IPS-NIHi7 (cell line): Measurements from ENCODE around the gene IFIT3.

Experiments used
- DNase-seq: peaks from one replicate; pipeline ENCODE4 v3.0.0; 2012; ENCODE audit warnings: mixed read lengths; ENCODE audit errors: extremely low spot score

The IFIT3 gene

DNA sequence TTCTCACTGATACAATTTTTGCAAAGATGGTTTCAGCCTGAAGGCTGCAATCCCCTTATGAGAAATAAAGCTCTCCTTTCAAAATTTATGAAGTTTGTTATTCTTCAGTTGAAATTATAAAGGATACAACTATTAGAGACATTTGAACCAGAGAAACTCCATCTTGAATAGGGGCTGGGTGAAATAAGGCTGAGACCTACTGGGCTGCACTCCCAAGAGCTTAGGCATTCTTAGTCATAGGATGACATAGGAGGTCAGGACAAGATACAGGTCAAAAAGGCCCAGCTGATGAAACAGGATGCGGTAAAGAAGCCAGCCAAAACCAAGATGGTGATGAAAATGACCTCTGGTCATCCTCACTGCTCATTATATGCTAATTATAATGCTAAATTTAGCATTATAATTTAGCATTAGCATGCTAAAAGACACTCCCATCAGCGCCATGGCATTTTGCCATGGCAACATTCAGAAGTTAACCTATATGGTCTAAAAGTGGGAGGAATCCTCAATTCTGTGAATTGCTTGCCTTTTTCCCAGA, 27.7 kb downstream of the IFIT3 start:
- no peak for DNase-seq

DNA sequence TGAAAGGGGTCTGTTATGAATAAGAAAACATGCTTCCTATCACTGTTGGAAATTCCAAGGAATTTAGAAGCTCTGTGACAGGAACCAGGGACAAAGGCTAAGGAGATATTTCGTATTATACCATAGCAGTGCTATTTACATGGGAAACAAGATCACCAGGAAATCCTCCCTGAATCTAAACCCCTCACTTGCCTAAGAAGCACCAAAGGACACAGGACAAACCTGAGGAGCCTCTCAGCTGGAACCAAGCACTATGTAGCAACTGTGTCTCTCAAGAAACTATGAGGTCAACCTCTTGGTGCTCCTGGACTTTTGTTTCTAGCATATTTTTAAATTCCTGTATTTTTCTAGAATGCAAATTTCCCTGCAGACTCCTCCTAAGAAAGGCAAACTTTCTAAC, 29.3 kb downstream of the IFIT3 start:
- no peak for DNase-seq

DNA sequence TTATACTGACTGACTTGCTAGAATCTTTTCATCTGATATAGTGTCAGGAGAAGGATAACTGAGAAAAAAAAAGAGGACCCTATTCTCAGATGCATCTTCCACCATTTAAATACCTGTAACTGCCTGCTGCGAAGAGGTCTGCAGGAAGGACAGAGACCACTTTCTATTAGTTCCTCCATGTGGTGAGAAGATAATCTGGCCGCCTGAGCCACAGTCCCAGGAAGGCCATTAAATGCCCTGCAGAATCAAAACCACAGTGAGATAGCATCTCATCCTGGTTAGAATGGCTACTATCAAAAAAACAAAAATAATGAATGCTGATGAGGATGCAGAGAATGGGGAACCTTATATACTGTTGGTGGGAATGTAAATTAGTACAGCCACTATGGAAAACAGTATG, 30.2 kb downstream of the IFIT3 start:
- no peak for DNase-seq

DNA sequence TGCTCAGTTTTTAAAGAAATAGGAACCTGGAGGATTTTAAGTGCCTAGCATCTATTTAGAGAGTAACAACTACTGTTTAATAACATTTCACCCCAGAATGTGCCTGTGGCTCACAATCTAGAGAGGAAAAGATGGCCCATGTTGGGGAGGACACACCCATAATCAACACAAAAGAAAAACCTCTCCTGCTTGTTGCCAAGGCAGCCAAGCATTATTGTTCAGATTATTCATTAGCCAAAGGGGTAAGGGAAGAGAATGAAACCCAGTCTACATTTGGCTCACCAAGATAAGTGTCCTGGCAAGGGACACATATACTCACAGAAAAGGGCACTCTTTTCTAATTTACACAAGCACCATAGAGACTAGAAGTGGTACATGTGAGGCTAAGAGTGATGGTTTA, 32.4 kb downstream of the IFIT3 start:
- DNase-seq, result no peak

DNA sequence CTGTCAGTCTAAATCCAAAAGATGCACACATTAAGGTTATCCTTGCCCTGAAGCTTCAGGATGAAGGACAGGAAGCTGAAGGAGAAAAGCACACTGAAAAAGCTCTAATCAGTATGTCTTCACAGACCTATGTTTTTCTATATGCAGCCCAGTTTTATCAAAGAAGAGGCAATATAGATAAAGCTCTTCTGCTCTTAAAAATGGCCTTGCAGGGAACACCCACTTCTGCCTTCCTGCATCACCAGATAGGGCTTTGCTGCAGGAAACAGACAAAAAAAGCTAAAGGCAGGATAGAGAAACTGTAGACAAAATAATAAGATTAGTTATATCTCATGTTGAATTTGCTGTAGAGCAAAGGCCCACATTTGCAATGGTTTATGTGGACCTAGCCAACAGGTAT, 35.1 kb downstream of the IFIT3 start:
- no peak for DNase-seq

DNA sequence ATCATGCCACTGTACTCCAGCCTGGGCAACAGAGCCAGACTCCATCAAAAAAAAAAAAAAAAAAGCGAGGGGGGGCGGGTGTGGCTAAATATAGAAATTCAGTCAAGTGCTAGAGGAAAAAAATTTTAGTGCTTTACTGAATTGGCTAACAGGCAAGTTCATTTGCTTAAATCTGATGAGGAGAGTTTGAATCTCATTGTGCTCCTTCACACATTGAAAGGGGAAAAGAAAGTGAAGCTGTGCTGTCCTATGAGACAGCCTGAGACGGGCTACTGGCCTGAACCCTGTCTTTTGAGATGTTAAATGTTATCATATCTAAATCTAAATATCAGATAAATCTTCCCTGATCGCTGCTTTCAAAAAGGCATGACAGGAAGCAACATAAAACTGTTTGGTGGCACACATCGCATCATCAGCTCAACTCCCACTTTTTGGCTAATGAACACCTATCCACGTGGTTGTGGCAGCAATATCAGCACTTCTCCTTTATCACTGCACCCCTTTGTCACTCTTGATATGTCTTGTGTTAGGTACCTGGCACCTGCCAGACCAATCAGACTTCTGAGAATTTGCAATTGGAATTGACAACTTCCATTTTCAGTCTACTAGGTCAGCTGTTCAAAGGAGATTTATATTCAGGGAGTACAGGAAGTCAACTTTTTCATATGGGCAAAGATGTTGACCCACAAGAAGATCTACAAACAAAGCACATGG, 36.1 kb downstream of the IFIT3 start:
- DNase-seq, result no peak

DNA sequence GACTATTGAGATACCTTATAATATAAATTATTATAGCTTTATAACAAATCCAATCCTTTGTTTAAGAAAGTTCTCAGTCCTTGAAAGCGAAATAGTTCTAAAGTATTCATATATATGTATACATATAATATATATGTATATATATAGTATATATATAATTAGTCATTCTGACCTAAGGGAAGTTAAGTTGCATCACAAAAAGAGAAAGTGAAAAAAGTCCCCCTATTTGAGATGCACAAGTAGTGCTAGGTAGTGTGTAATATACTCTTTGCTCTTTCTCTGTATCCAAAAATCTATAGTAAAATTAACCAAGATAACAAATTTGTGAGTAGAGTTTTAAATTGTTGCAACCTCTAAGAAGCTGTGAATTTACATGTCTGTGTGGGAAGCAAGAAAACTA, 36.7 kb downstream of the IFIT3 start:
- DNase-seq, result no peak

DNA sequence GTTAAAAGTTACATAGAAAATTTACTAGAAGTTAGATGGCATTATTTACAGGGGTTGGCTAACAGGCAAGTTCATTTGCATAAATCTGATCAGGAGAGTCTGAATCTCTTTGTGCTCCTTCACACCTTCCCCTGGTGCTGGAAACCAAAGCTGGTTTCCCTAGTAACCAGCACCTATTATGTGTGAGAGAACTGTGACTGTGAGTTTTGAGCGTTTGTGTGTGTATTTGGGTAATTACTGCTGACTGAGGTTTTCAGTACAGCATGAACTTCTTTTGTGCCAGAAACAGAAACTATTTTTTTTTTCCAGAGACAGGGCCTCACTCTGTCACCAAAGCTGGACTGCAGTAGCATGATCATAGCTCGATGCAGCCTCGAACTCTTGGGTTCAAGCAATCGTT, 39.7 kb downstream of the IFIT3 start:
- DNase-seq, result no peak

DNA sequence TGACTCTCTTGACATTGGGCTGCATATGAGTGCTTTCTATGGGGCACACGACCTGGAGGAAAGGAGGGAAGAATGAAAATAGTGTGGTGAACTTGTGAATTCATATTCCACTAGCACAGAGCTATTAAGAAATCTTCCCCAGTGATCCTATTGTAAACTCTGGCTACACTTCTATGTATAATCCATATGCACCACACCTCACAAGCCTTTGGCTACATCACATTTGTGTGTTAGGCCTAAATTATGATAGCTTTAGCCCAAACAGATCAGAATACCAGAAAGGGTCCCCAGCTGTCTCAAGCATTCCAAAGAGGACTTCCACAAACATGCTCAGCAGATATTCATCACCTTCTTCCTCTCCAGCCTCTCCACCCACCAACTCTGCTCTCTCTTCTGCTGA, 40.3 kb downstream of the IFIT3 start:
- DNase-seq, result no peak

DNA sequence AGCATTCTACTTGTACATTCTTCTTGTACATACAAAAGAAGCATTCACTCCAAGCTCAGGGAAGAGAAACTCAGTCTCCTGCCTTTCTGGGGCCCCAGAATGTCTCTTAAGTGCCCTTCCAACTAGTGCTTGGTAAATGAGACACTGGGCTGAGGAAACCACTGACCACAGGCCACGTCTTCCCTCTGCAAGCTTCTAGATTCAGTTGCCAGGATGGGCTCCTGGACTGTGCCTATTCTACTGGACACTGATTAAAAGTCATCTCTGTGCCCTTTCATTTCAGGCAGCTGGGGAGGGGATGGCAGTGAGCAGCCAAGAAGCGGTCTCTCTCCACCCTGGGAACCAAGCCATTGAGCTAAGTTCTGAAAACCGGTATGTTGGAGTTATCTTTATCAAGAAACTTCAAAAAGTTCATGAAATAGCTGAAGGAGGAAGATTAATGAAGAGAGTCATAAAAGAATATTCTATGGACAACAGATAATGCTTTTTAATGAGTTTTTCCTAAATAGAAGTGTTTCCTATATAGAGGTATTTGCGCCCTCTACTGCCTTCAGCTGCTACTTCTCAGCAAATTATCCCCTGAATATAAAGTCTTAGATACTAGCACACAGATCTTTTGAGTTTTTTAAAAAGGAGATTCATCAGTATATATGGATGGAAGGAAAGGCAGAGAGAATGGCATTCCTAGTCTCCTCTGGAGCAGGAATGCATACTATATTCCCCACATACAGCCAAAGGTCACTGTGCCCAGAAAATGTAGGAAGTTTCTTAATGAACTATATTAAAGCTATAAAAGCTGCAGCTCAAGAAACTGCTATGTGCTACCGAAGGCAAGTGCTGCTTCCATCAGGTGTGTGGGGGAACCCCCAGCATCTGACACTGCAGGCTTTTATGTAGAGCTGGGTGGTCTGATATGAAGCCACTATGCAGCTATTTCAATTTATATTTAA, 41.6 kb downstream of the IFIT3 start:
- peak; percentile 43 for DNase-seq

DNA sequence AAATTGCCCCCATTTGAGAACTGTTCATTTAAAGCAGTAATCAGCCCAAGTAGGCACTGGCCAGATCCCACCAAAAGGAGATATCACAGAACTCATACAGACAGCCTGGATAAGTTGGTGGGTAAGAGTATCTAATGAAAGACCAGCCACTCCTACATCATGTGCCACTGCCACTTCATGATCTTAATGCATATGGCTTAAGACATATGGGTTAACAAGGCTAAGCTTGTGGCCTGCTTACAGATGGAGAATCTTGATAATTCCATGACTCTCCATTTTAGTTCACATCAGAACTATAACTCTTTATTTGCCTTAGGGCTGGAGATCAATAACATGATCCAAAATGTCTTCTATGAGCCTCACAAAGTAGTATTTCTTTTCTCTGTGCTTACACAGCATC, 43.3 kb downstream of the IFIT3 start:
- DNase-seq, result no peak

DNA sequence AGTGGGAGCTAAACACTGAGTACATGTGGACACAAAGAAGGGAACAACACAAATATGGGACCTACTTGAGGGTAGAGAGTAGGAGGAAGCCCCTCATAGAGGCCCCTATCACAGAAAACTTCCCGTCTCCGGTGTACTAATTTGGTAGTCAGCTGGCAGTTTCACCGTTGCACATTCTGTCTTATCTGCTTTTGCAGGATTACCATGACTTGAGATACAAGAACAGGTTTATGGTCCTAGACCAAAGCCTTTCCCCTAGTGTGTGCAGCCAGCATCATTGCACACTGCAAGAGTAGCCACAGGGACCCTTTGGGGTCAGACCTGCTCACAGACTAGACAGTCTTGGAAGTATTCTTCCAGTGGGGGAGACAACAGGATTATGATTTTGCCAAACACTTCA, 44.2 kb downstream of the IFIT3 start:
- DNase-seq, result no peak

DNA sequence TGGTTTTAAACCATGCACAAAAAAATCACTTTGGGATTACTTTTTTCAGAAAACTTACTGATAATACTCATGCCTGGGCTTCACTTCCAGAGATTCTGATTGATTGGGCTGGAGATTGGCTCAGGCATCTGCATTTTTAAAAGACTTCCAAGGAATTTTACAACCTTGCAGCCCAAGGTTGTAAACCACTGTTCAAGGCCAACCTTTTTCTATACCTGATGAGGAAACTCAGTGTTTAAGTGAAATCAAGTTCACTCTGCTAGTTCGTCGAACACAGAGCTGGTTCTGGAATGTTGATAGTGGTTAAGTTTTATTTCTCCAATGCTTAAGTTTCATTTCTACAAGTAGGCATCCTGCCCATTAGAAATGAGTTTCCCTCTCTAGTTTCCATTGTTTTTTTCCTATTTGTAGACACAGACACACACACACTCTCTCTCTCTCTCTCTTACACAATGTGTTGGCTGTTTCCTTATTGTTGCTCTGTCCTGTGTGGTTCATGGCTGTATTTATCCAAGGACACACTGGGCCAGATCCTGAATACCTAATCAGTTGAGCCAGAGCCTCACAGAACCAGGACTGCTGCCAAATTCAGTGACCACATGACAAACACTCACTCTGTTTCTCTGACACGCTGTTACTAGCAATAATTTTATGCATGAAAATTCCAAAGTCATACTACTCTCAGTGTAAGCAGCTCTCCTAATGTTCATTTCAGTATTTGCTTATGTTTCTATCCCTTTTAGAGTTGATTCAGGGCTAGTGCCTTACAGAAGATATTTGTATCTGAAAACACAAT, 46.3 kb downstream of the IFIT3 start:
- DNase-seq, result no peak

DNA sequence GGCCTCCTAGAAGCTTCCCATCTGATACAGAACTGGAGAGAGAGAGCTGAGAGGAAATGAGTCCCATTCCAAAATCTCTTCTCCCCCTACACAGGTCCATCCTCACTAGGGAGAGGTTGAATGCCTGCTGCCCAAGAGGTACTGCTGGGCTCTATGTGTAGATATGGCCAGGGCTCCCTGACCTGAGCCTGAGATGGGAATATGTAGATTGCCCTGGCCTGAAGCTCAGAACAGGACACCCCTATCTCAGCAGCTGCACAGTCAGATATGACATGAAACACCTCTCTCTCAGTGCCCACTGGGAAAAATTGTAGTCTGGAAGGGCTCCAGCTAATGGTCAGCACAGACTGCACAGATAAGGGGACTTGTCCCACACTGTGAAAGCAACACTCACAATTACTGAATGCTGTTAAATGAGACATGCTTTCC, 46.9 kb downstream of the IFIT3 start:
- DNase-seq, result no peak

DNA sequence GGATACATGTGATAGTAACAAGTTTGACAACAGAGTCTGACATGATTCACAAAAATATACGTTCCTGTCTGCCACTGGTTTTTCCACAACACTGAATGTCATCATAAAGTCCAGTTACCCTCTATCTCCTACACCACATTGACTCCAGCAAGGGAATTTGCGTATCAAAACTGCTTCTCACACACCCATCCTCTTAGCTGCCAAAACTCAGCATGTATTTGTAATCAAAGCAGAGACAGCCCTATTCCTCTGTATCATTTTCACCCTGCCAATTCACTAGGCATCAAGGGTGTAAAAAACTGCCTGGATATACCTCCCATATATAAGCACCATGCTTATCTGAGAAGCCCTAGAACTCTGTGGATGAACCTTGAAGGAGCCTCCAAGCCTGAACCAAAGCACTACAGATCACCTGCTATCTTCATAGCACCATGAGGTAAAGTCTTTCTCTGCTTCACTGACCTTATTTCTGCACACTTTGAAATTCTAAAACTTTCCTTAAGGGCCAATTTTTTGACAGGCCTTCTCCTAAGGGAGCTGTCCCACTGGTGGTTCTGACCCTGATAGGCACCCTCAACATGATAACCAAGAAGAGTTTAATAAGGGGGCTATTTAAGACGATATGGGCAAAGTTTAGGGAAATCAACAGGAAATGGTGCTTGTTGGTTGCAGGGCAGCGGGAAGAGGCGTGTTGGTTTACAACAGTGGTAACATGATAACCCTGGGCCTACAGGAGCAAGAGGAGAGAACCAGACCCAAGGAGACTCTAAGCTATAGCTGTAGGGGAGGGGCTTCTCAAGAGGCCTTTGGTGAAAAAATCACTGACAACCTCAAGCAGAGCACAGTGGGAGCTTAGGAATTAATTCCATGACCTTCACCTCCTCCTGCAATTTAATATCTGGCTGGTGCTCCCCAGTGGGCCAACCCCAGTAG, 50.2 kb downstream of the IFIT3 start, which contains the start of gene IFIT1B:
Gene IFIT1B, plus strand, starts transcription at position 352 of the 933 bp plus-strand sequence. Its CDS starts 80 bp downstream, at position 432.
- peak; percentile 38 for DNase-seq

DNA sequence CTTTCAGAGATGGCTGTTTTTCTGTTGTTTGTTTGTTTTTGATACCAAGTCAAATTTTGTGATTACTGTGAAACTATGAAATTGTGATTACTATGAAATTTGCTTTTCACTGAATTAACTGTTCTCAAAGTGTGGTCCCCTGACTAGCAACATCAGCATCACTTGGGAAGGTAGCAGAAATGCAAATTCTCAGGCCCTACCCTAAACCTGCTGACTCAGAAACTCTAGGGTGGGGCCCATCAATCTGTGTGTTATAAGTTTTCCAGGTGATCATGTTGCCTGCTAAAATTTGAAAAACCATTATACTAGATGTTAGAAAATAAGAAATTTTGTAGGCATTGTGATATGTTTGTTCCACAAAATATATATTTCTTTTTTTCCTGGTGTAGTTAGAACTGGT, 51.3 kb downstream of the IFIT3 start:
- no peak for DNase-seq

DNA sequence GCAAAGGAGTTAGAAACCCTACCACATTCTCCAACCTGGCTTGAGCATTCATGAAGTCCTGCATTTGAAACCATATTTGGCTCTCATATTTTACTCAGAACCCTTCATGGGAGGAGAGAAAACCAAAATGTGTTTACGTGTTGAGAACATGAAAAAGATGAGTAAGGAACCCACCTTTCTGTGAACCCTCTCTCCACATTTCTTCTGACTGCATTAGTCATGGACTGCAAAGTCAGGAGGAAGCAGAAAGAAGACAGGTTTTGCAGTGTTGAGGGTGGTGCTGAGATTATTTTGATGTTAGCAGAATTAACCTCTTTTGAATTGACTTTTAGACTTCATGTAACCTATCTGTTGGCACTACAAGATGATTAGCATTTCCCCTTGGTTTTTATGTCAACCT, 55.0 kb downstream of the IFIT3 start:
- DNase-seq, result no peak

DNA sequence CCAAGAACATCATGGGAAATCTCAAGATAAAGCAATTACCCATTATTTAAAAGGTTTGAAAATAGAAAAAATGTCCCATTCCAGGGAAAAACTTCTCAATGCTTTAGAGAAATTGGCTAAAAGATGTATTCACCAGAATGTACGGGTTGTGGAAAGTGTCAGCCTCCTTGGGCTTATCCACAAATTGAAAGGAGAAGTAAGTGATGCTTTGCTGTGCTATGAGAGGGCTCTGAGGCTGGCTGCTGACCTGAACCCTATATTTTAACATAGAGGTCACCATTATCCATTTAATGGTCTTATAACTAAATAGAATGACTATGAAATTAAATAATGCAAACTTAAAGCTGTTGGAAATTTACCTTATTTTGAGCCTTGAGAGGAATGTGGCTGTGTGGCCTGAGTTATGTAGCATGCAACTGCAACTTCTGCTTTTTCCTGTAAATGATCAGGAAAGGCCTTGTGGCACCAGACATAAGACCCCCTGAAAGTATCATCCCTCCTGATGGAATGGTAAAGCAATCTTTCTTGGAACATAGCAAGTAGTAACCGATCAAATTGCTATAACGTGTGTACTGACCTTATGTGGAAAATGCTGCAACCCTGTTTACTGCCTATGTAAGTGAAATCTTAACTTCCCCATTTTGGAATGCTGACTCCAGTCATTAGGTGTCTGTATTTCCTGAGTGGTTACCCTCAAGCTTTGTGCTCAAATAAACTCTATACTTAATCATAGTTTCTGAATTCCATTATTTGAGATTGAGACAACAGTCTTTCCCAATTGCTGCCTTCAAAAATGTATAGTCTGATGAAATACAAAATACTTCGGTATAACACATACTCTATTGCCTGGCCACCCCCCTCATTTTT, 56.9 kb downstream of the IFIT3 start:
- no peak for DNase-seq

DNA sequence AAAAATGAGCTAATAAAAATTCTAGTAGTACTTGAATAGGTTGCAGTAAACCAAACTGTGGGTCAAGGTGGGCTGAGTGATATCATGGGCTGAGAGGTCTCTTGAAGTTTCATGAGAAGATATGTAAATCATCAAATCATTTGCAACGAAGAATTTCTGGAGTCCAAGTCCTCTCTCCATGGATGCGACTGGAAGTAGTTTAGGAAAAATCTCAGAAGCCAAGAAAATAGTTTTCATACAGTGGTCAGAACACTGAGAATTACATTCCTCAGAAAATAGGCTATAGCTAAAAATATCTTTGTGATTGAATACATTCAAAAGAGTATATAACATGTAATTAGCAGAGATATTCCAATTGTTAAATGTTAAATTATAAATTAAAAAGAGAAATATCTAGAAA, 61.0 kb downstream of the IFIT3 start:
- DNase-seq, result no peak

DNA sequence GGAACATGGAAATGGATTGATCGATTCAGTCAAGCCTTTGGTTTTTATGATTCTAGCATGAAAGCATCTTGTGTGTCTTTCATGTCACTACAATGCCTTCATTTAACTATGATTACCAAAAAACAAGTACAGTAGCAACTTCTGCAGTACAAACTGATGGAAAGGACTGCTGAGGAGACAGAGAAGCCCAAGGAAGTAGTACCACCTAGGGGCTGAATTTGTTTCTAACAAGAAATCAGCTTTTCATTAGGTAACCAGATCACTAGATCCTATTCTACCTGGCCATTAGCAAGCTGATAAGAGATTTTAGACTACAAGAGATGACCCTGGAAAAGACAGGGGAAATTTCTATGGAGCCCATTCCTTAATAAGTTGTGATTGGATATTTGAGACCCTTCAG, 61.5 kb downstream of the IFIT3 start:
- peak; percentile 44 for DNase-seq
